HG03108 (cell line): ENCODE results near the gene GCC1.
"Not testable (repeated sequence)": the region's sequence is repeated elsewhere in the genome, so short reads cannot be mapped to it uniquely, and the experiment has no call there.

Experiments used
- ATAC-seq: cut with Tn5 transposase; IDR thresholded peaks from one replicate; pipeline ENCODE4 v1.9.1; 2021; ENCODE audit warnings: moderate library complexity; ENCODE audit not compliant: unreplicated experiment

GCC1 gene

DNA sequence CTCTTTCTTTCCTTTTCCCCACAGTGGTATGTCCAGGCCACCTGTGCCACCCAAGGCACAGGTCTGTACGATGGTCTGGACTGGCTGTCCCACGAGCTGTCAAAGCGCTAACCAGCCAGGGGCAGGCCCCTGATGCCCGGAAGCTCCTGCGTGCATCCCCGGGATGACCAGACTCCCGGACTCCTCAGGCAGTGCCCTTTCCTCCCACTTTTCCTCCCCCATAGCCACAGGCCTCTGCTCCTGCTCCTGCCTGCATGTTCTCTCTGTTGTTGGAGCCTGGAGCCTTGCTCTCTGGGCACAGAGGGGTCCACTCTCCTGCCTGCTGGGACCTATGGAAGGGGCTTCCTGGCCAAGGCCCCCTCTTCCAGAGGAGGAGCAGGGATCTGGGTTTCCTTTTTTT, 5.8 kb upstream of the GCC1 start:
- no peak for ATAC-seq

GRCh38 chr7:127589896-127590295, 4.5 kb upstream of the GCC1 start:
- no peak for ATAC-seq

DNA sequence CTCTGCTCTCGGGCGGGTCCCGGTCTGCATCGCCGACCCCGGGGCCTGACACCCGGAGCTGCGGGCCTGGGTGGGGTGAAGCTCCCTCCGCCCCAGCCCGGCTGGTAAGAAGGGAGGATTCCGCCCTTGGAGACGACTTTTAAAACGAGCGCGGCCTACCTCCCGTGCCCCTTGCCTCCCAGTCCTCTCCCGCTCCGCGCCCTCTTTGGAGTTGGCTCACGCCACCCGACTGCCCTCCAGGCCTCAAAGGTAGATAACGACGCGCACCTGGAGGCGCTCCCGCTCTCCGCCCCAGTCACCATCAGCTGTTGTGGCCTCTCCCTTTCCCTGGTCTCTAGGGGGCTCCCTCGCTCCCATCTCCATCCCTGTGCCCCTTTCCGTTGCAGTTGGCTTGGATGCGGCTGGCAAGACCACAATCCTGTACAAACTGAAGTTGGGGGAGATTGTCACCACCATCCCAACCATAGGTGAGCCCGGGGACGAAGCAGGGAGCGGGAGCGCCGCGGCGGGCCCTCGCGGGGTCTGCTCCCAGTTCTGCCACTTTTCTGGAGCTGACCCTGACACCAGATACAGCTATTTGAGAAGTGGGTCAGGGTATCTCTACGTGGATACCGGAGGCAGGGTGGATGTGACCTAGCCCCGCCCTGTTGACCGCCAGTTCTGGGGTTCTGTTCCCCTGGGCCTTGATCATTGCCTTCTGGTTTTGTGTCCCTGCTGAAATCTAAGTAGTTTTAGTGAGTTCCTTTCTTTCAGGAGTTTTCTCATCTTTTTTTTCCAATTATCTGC, 3.5 kb upstream of the GCC1 start:
- ATAC-seq, result peak; percentile 17

DNA sequence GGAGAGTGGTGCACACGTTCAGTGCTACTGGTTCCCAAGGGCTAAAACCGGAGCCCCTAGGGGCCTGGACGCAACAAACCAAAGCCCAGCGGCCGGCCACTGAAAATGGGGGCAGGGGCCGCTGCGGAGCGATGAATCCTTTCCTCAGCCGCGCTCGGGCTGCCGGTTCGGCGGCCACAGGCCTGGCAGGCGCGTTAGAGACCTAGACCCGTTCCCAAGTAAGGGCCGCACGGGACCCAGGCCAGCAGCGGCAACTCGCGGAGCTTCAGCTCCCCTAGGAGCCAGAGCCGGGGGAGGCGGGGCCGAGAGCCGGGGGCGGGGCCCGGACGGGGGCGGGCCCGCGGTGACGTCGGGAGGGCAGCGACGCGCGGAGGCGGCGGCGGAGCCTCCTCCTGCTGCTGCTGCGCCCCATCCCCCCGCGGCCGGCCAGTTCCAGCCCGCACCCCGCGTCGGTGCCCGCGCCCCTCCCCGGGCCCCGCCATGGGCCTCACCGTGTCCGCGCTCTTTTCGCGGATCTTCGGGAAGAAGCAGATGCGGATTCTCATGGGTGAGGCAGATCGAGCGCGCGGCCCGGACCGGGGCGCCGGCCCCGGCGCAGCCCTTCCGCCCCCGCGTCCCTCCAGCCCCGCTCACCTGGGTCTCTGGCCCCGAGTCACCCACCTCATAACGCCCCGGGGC, 2.8 kb upstream of the GCC1 start, which contains the start of gene ARF5:
ARF5 (plus strand) TSS at position 393 of the 678 bp plus-strand sequence; CDS start at position 481, 88 bp downstream.
- peak; percentile 74 for ATAC-seq

- ATAC-seq, result no peak
These were observed 2.2 kb upstream of the GCC1 start for GRCh38 chr7:127587663-127588018.

DNA sequence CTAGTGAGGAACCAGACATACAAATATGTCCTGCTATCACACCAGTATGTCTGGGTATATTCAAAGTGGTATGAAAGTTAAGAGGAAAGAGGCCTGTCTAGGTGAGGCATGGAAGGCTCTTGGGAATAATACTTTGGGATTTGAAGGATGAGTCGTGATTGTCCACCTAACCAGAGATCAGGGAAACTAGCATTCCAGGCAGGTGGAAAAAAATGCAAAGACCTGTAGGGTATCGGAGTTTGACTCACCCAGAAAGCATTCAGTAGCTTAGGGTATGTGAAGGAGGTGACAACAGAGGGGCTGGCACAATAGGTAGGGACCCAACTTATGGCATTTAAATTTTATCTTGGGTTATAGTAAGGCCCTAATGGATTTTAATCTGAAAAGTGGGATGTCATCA, 950 bp upstream of the GCC1 start:
- no peak for ATAC-seq

- no peak for ATAC-seq
These were observed 750 bp downstream of the GCC1 start for GRCh38 chr7:127584648-127585043.

- no peak for ATAC-seq
These were observed 3.0 kb downstream of the GCC1 start for GRCh38 chr7:127582361-127582760.

- no peak for ATAC-seq
These were observed 3.7 kb downstream of the GCC1 start for GRCh38 chr7:127581716-127582115.

DNA sequence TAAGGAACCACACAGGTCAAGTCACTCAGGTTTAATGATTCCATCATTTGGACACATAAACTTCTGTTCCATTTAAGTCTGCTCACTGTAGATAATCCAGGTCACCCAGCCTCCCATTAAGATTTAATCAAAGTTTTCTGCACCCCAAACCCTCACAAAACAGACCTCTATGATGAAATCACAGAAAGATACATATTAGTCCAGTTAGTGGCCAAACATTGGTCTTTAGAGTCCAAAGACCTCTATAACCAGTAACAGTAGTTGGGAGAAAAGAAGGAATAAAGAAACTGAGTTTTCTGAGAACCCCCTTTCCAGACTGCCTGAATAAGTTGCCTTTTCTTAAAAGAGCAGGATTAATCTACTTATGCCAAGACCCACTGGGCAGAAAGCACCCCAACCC, 4.8 kb downstream of the GCC1 start:
- no peak for ATAC-seq

GRCh38 chr7:127578711-127579275, 6.6 kb downstream of the GCC1 start:
- ATAC-seq, result no peak

GRCh38 chr7:127578036-127578684, 7.2 kb downstream of the GCC1 start:
- no peak for ATAC-seq

- no peak for ATAC-seq
These were observed 13.5 kb downstream of the GCC1 start for GRCh38 chr7:127571741-127572505.

- not testable (repeated sequence) for ATAC-seq
These were observed 17.4 kb downstream of the GCC1 start for GRCh38 chr7:127568034-127568433.

DNA sequence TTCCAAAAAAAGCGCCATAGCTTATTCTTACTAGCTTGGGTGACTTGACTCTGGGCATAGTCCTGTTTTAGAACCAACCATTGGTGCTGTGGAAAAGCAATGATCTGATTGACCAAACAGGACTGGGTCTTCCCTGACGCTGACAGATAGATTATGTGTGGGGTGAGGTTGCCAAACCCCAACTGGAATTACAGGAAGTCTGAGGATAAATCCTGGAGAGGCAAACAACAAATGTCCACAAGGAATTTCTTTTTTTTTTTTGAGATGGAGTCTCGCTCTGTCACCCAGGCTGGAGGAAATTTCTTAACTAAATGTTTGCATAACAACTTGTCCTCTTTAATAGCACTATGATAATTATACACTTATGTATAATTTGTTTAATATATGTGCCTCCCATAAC, 19.2 kb downstream of the GCC1 start:
- no peak for ATAC-seq

GRCh38 chr7:127557803-127558202, 27.6 kb downstream of the GCC1 start:
- ATAC-seq, result no peak

GRCh38 chr7:127556404-127556803, 29.0 kb downstream of the GCC1 start:
- ATAC-seq, result no peak

- no peak for ATAC-seq
These were observed 33.5 kb downstream of the GCC1 start for GRCh38 chr7:127551941-127552340.

DNA sequence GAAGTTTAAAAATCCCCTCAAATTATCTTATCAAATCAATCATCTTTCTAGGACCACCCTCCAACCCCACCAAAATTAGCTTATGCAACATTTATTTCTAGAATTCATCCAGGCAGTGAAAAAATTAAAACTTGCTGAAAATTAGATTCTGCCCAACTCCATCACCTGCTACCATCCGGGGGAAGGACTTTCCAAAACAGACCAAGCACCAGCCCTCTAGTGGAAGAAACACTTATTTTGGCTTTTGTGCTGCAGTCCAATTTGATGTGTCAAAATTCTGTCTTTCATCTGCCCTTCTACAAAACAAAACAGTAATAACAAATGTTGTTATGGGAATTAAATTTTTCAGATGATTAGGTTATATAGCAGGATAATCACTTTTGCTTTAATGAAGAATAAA, 35.1 kb downstream of the GCC1 start:
- no peak for ATAC-seq

GRCh38 chr7:127546313-127546712, 39.1 kb downstream of the GCC1 start:
- ATAC-seq, result no peak

DNA sequence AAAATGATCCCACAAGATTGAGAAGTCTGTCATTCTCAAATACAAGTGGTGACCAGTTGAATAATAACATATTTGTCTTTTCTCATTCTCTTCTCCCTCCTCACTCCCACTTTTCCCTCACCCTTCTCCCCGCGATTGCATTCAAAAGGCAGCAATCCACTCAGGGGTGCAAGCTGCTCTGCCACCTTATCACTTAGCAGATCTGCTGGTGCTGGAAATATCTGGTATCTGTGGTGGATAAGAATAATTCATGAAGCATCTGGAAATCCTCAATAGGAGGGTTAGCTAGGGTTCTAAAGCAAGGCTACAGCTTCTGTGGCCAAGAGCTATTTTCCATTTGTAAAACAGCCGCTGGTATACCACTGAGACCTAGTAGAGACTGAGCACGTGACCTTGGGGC, 43.8 kb downstream of the GCC1 start:
- ATAC-seq, result no peak
